ENCODE results near the gene DSTN. TPM values are rescaled to one million over a fixed set of nuclear protein-coding genes. Genes with fewer than 3 reads are reported as not detected.
"Not testable (repeated sequence)": the region's sequence is repeated elsewhere in the genome, so short reads cannot be mapped to it uniquely, and the experiment has no call there.

The DSTN gene
- total RNA-seq, 1 experiment from 2014 or later = 560 TPM

DNA sequence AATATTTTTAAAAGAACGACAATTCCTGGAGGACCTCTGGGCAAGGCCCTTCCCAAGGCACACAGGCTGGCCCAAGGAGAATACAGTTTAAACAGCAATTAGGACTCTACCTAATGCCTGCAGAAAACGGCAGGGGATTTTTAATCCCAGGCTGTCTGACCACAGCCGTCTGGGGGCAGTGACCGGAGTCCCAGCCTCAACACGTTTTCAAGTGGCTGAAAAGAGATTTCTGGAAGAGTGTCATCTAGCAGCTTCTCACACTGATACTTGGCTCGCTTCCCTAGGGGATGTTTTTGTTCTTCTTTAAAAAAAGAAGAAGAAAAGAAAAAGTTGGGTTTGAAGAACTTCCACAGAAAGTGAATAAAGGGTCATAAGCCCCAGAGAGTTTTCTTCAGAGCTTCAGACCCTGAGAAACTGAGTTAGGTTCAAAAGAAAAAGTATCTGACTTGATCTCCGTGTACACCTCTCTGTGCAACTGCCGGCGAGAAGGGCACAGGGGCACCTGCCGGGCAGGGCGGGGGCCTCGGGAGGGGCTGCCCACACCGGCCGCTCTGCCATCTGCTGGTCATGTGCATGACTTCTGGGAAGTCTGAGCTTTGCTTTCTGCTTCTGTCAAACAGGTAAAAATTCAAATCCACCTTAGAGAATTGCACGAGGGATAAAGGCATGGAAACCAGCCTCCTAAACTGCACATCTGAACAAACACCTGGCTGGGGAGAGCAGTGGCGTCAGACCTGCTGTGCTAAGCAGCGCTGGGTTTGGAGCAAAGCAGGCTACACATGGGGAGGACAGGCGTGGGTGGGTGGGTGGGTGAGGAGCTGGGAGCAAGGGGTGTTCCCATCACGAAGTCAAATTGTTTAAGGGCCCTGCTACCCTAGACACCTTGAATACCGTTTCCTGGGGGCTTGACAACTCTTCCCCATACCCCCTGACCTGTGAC lies 79.2 kb downstream of the DSTN start:
- DNase-seq (ENCODE audit: low spot score) = no peak

DNA sequence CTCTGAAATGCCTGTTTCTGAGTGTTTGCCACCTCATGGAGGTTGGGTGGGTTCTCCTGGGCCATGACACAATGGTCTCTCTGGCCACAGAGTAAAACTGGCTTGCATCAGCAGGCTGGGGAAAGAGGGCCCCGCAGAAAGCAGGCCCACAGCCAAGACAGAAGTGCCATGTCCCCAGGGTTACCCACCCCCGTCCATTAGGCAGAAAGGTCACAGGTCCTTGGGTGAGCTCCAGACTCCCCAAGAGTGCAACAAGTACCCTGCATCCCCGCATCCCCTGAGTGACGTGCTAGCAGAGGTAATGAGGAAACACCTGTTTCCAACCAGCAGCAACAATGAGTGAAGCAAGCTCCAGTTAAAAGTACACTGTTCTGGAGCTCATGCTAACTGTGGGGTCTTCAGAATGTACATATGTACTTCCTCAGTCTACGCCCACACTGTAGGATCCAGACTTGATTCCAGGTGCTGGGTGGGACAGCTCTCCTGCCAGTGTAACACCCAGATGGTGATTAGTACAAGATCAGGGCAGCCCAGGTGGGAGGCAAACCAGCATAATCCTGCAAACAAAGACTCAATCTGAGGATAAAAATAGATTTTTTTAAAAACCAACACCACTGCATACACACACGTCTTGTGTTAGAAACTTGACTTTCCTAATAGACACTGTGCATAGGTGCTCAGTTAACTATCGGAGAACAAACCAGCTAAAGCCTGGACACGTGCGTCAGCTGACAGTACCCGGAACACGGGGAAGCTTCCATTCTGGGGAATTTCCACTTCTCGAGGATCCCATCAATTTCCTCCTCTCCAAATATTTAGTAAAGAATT lies 80.6 kb downstream of the DSTN start:
- no peak for DNase-seq (ENCODE audit: low spot score)

DNA sequence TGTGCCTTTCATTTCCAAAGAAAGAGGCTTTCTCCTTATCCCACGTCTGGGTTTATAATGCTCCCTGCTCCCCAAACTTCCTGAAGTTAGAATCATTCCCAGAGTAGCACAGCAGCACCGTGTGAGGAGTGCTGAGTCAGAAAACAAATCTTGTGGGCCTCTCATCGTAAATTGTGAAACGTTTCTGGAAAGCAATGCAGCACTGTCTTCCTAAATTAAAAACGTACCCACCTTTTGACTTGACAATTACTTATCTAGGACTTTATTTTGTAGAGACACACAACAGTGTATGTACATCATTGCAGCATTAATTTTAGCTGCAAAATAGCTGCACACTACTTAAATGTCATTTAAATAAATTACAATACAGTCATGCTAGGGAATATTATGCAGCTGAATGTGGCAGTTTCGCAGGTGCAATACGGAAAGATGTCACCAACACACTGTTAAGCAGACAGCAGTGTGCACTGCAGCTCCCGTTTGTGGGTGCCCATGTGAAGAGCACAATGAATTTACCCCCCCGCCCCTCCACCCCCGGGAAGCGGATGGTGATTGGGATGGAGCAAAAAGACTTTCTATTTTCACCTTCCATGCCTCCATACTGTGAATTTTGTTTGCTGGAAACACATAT lies 81.4 kb downstream of the DSTN start:
- DNase-seq (ENCODE audit: low spot score) = peak; percentile 33

DNA sequence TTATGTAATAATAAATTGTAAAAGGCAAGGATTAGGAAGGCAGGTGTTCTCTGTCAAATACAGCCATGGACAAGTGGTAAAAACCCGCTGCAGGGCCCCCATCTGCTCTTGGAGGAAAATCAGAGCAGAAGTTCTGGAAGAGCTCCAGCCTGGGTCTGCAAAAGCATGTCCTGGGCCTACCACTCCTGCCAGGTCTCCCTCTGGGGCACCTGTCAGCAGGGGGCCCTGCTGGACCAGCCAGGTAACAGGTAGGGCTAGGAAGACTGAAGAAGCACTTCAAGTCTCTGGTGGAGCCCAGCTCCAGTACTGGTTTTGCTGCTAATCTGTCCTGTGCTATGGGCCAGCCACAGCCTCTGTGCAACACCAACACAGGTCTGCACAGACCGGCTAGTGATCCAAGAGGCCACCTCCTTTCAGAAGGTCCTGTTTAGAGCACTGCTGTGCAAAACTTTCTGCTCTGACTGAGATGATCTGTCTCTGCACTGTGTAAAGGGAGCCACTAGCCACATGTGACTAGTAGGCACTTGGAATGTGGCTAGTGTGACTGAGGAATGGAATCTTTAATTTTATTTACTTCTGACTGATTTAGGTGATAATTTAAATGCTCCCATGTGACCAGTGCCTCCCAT lies 82.0 kb downstream of the DSTN start:
- no peak for DNase-seq (ENCODE audit: low spot score)

DNA sequence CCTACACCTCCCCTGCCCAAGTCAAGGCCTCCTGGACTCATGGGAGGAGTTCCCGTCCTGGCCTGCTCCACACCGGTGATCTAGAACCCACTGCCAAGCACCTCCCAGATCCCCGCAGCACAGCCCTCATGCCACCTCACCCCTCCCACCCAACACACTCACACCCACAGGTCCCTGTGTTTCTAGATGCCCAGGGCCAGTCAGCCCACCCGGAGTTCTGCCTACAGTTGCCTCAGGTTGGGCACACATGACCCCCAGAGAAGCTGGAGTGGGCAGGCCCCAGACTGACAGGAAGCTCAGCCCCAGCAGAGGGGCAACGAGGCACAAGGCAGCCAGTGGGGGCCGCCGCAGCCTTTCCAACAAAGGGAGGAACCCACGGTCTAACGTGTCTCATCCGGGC lies 82.5 kb downstream of the DSTN start:
- DNase-seq (ENCODE audit: low spot score) = no peak

DNA sequence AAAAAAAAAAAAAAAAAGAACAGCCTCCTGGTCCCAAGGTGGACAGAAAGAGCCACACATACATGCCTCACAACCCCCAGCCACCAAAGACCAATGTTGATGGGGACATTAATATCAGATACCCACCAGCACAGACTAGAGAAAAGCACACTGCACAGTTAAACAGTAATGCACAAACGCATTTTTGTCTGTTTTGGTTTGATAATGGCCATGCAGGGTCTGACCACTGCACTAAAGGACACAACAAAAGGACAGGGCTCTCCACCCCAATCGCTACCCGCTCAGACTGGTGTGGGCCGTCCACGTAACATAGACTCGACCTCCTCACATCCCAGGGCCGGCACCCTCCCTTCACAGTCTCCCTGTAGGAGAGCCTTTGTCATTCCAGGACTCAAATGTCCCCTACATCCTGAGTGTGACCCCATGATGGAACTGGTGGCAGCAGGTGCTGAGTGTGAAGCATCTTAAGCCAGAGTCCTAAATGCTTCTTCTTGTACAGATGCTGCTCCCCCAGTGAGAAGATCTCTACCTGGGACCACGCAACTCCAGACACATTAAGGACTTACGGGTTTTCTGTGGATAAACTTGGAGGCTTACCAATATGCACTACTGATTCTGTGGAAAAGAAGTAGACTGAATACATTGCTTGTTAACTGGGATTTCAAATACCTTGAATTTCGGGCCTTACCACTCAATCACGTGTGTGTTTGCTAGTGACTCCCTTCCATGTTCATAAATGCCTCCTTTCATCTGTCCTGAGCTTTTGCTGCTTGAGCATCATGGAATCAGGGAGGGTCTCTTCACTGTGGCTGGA lies 84.2 kb downstream of the DSTN start:
- DNase-seq (ENCODE audit: low spot score) = no peak

DNA sequence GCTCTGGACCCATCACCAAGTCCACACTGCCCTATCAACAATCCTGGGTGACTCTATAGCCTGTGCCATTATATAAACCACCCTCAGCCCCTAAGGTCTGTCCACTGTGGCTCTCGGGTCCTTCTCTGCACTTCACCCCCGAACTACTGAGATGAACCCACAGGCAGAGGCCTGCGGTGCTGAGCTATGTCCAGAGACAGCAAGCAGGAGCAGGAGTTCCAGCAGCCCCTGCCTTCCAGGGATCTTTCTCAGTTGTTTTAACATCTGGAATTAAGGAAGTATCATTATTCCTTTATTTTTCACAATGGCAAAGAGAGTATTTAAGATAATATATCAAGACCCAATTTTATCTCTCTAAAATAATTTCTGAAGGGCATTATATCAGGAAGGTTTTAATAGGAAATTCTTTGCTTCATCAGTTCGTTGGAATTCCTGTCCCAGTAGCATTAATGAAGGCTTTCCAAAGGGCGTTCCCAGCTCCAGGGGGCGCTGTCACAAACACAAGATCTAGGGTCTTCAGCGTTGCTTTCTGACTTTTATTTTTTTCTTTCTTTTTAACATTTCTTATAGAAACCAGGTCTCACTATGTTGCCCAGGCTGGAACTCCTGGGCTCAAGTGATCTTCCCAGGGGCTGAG lies 84.9 kb downstream of the DSTN start:
- DNase-seq (ENCODE audit: low spot score) = peak; percentile 28

DNA sequence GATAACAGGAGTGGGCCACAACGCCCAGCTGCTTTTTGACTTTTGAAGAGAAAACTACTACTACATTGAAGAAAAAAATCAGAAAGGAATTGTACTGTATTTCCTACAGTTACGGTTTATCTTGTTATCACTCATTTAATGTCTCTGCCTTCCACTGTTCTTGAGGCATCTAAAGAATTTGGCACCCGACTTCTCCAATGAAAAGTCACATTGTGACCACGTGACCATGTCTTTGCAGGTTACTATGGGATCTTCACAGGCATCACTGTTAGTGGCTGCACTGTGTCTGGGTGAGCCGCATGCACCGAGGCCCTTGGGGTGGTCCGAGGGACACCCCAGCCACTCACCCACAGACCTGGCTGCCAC lies 85.4 kb downstream of the DSTN start:
- peak; percentile 57 for DNase-seq (ENCODE audit: low spot score)

DNA sequence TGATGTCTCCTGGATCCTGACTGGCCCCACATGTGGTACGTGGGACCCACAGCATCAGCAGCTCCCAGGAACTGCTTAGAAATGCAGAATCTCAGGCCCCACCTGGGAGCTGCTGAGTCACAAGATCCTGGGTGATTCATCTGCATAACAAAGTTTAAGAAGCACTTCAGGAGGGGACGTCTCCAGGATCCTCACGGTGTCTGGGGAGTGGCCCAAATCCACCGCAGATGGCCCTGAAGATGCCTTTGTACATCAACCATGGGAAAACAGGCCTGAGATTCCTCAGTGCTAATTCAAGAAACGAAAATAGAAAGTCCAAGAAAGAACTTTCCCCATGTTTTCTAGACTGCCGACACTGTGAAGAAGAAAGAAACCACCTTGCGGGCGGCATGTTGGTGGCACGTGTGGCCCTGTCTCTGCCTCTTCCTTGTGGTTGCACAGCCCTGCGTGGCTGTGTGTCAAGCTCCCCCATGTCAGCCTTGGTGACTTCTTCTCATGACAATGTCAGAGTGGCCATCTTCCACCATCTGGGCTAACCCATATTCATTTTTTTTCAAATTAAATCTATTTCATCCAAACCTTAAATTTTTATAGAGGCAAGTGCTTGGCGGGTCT lies 86.1 kb downstream of the DSTN start:
- peak; percentile 84 for DNase-seq (ENCODE audit: low spot score)

DNA sequence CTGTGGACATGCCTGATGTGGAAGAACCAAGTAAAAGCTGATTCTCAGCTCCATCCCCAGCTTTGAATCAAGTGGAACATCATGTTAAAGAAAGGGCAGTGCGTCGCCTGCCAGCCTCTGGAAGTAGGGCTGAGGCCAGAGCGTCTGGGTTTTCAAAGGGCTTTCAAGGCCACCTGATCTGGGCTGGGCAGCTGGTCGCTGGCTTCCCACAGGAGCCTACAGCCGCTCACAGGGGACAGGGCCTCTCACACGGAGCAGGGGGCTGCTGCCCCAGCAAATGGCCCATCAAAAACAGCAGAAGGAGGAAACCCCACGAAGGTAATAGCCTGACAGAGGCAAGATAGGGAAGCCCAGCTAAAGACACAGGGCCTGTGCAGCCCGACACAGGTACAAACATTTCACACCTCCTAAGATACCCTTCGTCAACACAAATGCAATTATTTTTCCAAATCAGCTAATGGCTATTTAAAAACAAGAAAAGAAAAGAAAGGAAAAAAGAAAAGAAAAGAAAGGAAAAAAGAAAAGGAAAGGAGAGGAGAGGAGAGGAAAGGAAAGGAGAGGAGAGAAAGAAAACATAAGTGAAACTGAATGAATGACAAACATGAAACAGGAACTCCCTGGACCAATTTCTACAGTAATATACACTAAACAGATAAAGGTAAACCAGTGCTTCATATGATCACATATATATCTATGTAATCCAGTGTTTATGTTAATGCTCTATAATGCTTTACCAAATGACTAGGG lies 87.4 kb downstream of the DSTN start:
- no peak for DNase-seq (ENCODE audit: low spot score)

DNA sequence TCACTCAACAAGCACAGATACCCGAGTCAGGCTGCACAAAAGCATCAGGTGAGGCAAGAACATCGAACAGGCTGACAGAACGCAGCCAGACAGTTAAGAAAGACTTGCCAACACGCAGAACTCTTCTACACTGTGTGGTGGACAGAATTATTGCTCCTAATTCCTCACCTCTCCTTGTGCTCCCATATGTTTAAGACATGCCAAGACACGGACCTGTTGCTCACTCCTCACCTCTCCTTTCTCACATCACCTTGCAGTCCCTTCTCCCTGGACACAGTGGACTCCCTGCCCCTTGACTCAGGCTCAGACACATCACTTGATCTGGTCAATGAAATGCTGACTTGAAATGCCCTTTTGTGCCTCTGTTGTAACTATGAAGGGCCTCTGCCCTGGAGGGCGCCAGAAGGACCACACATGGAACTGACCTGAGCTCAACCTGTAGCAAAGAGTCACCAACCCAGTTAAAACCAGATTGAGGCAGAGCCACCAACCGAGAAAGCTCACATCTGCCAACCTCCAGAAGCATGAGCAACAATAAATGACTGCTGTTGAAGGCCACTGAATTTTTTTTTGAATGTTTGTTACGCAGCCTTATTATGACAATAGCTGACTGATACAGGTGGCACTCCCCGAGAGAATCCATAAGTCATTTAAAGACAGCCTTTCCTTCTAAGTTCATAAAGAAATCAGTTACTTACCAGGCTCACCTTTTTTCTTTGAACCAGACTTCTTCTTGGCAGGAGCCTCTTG lies 88.2 kb downstream of the DSTN start:
- DNase-seq (ENCODE audit: low spot score) = no peak

DNA sequence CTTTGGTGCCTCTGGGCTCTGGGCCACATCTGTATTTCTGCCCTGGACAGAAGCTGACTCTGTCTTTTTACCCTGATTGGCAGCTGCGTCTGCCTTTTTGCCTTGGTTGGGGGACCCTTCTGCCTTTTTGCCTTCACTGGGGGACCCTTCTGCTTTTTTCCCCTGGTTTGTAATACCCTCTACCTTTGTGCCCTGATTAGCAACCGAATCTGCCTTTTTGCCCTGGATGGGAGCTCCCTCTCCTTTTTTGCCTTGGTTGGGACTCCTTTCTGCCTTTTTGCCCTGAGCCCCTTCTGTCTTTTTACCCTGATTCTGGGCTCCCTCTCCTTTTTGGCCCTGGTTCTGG lies 88.7 kb downstream of the DSTN start:
- no peak for DNase-seq (ENCODE audit: low spot score)

DNA sequence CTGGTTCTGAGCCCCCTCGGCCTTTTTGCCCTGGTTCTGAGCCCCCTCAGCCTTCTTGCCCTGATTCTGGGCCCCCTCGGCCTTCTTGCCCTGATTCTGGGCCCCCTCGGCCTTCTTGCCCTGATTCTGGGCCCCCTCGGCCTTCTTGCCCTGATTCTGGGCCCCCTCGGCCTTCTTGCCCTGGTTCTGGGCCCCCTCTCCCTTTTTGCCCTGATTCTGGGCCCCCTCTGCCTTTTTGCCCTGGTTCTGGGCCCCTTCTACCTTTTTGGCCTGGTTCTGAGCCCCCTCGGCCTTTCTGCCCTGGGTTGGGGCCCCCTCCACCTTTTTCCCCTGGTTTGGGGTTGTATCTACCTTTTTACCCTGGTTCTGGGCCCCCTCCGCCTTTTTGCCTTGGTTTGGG lies 89.5 kb downstream of the DSTN start:
- not testable (repeated sequence) for DNase-seq (ENCODE audit: low spot score)

Other genes with a start within 250 kb of the DSTN start
- 8.3 and 9.7 TPM in 2 replicates for gene BFSP1, start 38.7 kb upstream of the DSTN start, total RNA-seq (2014; rRNA removed; shearing (Covaris generic))
- 104 and 136 TPM in 2 replicates for gene RRBP1, start 112.2 kb downstream of the DSTN start, total RNA-seq (2014; rRNA removed; shearing (Covaris generic))
- not detected in 2 replicates for gene BANF2, start 129.9 kb downstream of the DSTN start, total RNA-seq (2014; rRNA removed; shearing (Covaris generic))

Data from A172 (cell line).